Measurements from ENCODE around the gene ZNF792.
"Not testable (repeated sequence)": the region's sequence is repeated elsewhere in the genome, so short reads cannot be mapped to it uniquely, and the experiment has no call there.

The ZNF792 gene

GRCh38 chr19:34963573-34964406, at the start of gene ZNF792:
TSS of gene ZNF792 (minus strand) at chr19:34964229. CDS start at chr19:34963662, 567 bp downstream.
- peak; percentile 41 for DNase-seq

- DNase-seq = peak; percentile 53
Observed at GRCh38 chr19:35013041-35013819, 49.2 kb upstream of the ZNF792 start.

DNA sequence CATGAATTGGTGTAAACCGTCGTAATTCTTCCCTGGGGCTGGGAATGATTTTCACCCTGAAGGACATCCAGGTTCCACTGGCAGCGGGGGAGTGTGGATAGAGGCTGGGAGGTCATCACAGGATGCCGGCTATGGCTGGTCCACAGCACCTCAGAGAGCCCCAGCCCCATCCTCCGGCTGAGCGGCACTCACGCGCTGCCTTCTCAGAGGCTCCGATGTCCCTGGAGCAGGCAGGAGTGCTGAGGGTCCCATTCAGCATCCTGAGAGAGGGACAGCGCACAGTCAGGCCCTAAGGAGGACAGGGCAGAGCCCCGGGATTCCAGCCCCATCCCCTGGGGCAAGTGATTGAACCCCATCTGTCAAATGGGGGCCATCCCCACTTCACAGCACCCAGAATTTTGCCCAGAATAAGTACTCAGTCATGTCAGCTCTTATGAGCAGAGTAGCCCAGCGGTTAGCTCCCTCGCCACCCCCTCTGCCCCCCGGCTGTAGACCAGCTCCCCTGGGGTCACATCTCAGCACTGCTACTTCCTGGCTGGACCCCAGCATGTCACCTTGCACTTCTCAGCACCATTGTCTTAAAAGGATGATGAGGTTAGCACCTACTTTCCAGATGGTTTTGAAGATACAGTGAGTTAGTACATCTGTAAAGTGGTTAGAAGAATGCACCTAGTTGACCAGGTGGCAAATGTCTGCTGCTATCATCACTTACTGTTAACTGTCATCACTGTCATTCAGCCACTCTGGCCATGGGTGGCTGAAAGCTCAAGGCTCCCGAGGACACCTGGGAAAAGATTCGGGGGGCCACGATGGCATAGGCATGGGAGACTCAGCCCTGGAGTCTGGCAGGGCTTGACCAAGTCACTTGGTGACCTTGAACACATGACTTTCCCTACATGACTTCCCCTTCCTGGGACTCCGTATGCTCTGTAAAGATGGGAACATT, 48.0 kb upstream of the ZNF792 start:
- no peak for DNase-seq

DNA sequence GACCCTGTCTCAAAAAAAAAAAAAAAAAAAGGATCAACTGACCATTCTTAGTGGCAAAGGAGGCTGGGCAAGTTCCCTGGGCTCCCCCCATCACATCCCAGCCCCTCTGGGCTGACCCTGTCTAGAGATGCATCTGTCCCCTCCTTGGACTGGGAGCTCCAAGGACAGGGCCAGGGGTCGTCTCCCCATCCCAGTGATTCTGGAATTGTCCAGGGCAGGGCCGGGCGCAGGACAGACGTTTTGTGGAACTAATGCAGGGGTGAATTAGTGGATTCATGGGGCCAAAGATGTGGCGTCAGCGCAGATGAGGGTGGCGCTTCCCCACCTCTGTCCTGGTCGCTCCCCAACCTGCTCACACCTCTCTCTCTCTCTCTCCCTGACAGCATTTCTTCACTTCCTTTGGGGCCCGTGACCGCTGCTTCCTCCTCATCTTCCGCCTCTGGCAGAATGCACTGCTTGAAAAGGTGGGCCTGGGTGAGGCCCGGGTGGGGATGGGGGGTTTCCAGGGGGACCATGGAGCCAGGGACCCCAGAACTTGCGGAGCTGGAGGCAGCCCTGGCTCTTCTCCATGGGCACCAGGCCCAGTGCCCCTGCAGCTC, 47.2 kb upstream of the ZNF792 start:
- DNase-seq = no peak

DNA sequence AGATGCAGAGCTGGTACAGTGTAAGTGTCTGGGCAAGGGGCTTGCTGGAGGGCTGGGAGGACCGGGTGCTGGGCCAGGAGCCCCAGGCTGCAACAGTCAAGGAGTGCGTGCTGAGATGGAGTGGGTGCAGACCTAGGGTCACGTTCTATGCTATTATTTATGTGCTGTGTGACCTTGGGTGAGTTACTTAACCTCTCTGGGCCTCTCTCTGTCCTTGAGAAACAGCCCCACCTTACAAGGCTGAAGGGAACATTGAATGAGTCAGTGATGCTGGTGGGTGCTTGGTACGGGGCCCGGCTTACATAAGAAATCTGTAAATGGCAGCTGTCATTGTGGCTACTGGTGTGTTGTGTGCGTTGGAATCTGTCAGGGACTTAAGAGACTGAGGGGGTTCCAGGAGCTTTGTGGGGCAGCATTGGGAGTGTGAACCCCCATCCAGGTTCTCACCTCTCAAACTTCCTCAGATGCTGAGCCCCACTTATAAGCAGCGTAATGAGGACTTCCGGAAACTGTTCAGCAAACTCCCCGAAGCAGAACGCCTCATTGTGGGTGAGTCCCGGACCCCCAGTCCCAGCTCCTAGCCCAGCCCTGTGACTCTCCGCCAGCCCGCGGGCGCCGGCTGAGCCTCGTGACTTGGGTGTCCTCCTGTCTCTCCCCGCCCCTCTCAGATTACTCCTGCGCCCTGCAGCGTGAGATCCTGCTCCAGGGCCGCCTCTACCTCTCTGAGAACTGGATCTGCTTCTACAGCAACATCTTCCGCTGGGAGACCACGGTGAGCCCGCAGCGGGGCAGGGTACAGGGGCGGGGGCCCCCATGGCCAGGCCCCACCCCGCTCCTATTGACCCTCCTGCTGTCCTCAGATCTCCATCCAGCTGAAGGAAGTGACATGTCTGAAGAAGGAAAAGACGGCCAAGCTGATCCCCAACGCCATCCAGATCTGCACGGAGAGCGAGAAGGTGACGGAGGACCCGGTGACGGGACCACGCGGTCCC, 45.7 kb upstream of the ZNF792 start:
- no peak for DNase-seq

DNA sequence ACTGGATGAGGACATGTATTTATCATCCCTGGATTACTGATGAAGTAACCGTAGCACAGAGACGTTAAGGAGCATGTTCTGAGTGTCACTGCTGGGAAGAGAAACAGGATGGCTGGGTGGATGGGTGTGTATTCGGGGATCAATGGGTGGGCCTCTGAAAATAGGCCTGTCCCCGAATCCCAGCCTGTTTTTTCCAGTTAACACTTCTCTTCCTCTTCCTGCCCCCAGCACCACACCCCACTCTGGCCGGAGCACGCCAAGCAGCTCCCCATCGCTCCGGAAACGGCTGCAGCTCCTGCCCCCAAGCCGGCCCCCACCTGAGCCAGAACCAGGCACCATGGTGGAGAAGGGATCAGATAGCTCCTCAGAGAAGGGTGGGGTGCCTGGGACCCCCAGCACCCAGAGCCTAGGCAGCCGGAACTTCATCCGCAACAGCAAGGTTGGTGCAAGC, 44.9 kb upstream of the ZNF792 start:
- DNase-seq = no peak

DNA sequence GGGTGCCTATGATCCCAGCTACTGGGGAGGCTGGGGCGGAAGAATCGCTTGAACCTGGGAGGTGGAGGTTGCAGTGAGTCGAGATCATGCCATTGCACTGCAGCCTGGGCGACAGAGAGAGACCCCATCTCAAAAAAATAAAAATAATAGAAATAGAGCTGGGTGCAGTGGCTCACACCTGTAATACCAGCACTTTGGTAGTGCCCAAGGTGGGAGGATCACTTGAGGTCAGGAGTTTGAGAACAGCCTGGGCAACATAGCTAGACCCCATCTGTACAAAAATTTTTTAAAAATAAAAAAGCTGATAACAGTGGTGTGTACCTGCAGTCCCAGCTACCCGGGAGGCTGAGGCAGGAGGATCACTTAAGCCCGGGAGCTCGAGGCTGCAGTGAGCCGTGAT, 43.4 kb upstream of the ZNF792 start:
- DNase-seq = not testable (repeated sequence)

GRCh38 chr19:35006999-35007365, 43.0 kb upstream of the ZNF792 start:
- DNase-seq = no peak

DNA sequence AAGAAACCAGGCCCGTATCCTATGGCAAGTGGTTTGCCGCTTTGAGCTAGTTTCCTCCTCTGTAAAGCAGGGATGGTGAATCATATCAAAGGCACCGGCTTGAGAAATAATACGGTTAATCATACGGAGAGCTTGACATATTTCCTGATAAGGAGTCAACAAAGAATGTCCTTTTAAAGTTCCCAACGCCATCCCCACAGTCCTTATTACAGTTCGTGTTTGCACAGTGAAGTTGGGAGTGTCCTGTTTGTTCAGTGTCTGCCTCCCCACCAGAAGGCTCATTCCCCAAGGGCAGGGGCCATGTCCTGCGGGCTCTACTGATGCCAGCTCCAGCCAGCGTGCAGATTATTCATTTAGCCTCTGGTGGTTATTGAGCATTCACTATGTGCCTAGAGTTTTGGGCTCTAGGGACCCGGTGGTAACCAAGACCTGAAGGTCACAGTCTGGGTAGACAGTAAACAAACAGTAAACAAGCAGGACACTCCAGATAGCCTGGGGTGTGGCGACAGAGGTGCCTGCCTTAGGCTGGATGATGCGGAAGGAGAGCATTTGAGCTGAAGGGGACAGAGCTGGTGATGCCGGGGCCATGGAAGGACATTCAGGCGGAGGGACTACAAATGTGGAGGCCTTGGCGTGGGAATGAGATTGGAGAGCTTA, 42.4 kb upstream of the ZNF792 start:
- DNase-seq = no peak

- not testable (repeated sequence) for DNase-seq
Observed at GRCh38 chr19:35006007-35006341, 41.9 kb upstream of the ZNF792 start.

- DNase-seq = no peak
Observed at GRCh38 chr19:35005256-35005977, 41.4 kb upstream of the ZNF792 start.

DNA sequence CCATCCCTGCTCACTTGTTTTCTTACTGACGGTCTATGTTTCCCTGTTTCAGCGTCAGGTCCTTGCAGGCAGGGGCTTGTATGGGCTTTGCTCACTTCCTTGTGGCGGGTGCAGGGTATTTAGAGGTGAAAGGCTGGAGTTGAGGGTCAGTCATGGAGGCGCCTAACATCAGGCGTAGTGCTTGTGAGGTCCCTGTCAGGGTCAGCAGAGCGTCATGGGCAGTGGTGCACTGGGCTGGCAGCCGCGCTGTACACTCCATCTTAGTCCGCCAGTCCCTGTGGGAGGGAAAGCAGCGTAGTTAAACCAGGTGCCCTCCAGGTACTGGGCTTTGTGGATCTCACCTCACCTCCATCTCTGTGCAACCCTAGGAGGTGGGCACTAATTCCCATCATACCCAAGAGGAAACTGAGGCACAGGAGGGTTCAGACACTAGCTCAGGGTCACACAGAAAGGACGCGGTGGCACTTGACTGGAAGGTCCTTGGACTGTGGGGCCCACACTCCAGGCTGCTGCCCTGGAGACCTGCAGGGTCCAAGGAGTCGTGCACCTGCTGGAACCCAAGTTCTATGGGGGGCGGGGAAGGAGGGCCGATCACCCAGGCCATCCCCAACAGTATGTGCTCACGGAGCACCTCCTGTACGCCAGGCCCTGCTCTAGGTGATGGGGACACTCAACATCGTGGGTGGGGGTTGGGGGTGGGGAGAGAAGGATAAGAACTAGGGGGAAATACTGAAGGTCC, 40.7 kb upstream of the ZNF792 start:
- DNase-seq = no peak

- DNase-seq = no peak
Observed at GRCh38 chr19:35002037-35002535, 38.1 kb upstream of the ZNF792 start.

- peak; percentile 53 for DNase-seq
Observed at GRCh38 chr19:35000647-35001501, 36.8 kb upstream of the ZNF792 start.

GRCh38 chr19:35000338-35000646, 36.3 kb upstream of the ZNF792 start:
- DNase-seq = no peak

DNA sequence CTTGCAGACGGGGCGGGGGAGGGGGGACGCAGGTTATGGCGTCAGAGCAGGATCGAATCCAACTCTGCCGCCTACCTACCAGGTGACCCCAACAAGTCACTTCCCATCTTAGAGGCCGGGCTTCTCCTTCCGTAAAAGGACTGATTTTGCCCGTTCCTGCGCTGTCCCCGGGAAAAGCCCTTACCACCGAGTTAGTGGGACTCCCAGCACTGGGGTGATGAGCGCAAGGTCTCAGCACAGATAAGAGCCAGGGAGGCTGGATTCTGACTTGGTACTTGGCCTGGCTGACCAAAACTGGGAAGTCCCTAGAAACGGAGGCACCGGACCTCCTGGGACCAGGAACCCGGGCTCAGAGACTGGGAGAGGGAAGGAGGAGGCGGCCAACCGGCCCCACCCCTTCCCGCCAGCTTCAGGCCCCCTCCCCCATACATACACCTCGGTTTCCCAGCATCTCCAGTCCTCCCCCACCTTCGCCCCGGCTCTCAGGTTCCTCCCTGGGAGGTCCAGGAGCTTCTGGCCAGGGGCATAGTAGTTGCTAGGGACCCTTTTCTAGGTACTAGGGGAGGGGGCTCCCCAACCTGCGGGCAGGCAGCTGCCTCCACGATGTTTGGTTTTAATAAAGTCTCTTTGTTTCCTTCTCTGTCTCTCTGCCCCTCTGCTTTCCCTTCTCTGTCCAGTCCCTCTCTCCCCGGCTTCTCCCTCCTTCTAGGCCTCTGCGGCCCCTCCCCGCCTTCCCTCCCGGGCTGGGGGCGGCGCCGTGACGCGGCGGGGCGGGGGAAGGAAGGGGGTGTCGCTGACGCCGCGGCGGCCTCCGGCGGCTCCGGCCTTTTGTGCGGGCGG, 35.7 kb upstream of the ZNF792 start, which contains the start of gene GRAMD1A:
Gene GRAMD1A, plus strand, starts transcription at position 826 of the 840 bp plus-strand sequence. CDS start 156 bp downstream, outside the sequence.
- DNase-seq = peak; percentile 61
